Liver (tissue), 3 donors: ENCODE results near the gene ARFRP1.

ENCODE experiments used
- EGR1 ChIP-seq, 2 donors: IDR thresholded peaks; 2 replicates each; pipeline ENCODE4 v1.6.1; 2016 to 2018; ENCODE audit warnings: antibody characterized with exemption in 2 of 2, low read depth in 2 of 2
- FOXA2 ChIP-seq: IDR thresholded peaks from 2 replicates; pipeline ENCODE4 v1.6.1; 2016; ENCODE audit warnings: antibody characterized with exemption
- GABPA ChIP-seq, 2 donors: IDR thresholded peaks in 1 of 2; conservative IDR thresholded peaks in 1 of 2; 2 replicates each; pipeline ENCODE4 v1.6.1; 2016; ENCODE audit warnings: antibody characterized with exemption in 2 of 2, mild to moderate bottlenecking in 1 of 2, moderate library complexity in 1 of 2
- RXRA ChIP-seq, 2 donors: IDR thresholded peaks; 2 replicates each; pipeline ENCODE4 v1.6.1; 2017 to 2018; ENCODE audit warnings: antibody characterized with exemption in 2 of 2, mild to moderate bottlenecking in 1 of 2
- SP1 ChIP-seq: IDR thresholded peaks from 2 replicates; pipeline ENCODE4 v1.6.1; 2018; ENCODE audit warnings: antibody characterized with exemption, mild to moderate bottlenecking
- YY1 ChIP-seq: IDR thresholded peaks from 2 replicates; pipeline ENCODE4 v1.6.1; 2016; ENCODE audit warnings: antibody characterized with exemption, mild to moderate bottlenecking
- TF ChIP-seq, protein P1 (sequence below): fragments of 150-350 bp; IDR thresholded peaks from 2 replicates; pipeline ENCODE4 v1.5.1; 2017; ENCODE audit warnings: improper control_type of control experiment, low read depth, low read length; ENCODE audit not compliant: missing input control
- TF ChIP-seq, protein P2 (sequence below): IDR thresholded peaks from 2 replicates; pipeline ENCODE4 v1.6.1; 2016; ENCODE audit warnings: antibody characterized with exemption
- donor health status: healthy.
- donor health status: healthy.

DNA sequence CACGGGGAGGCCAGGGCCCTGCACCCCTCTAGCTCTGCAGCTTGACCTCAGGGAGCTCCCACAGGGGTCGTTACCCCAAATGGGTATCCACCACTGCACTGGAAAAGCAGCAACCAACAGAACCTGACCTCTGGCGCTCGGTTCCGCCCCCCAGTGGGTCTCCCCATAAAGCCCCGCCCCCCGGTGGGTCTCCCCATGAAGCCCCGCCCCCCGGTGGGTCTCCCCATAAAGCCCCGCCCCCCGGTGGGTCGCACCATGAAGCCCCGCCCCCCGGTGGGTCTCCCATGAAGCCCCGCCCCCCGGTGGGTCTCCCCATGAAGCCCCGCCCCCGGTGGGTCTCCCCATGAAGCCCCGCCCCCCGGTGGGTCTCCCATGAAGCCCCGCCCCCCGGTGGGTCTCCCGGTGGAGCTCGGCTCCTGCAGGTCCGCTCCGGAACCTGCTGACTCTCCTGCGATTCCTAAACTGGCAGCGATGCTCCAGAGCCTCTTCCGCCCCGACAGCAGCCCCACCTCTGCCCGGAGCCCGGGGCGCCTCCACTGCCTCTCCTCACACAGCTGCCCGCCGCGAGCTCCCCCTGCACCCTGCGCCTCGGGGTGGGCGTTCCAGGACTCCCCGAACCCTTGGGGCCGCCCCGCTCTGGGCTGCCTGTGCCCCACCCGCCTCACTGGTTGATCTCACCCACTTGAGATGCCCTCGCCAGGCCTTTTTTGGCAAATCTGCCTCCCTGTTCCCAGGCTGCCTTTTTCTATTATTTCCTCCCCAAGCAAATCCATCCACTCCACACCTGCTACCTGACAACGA lies 43.9 kb upstream of the ARFRP1 start:
- TF ChIP-seq, protein P1, sequence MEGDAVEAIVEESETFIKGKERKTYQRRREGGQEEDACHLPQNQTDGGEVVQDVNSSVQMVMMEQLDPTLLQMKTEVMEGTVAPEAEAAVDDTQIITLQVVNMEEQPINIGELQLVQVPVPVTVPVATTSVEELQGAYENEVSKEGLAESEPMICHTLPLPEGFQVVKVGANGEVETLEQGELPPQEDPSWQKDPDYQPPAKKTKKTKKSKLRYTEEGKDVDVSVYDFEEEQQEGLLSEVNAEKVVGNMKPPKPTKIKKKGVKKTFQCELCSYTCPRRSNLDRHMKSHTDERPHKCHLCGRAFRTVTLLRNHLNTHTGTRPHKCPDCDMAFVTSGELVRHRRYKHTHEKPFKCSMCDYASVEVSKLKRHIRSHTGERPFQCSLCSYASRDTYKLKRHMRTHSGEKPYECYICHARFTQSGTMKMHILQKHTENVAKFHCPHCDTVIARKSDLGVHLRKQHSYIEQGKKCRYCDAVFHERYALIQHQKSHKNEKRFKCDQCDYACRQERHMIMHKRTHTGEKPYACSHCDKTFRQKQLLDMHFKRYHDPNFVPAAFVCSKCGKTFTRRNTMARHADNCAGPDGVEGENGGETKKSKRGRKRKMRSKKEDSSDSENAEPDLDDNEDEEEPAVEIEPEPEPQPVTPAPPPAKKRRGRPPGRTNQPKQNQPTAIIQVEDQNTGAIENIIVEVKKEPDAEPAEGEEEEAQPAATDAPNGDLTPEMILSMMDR, result no peak
- TF ChIP-seq FOXA2, result no peak
- no peak for TF ChIP-seq SP1
- no peak for TF ChIP-seq YY1
- TF ChIP-seq EGR1 (IDR thresholded peaks at IDR 0.05; ENCODE audit: low read depth in 2 of 2), result no peak
- TF ChIP-seq, protein P2, sequence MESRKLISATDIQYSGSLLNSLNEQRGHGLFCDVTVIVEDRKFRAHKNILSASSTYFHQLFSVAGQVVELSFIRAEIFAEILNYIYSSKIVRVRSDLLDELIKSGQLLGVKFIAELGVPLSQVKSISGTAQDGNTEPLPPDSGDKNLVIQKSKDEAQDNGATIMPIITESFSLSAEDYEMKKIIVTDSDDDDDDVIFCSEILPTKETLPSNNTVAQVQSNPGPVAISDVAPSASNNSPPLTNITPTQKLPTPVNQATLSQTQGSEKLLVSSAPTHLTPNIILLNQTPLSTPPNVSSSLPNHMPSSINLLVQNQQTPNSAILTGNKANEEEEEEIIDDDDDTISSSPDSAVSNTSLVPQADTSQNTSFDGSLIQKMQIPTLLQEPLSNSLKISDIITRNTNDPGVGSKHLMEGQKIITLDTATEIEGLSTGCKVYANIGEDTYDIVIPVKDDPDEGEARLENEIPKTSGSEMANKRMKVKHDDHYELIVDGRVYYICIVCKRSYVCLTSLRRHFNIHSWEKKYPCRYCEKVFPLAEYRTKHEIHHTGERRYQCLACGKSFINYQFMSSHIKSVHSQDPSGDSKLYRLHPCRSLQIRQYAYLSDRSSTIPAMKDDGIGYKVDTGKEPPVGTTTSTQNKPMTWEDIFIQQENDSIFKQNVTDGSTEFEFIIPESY, result no peak
- no peak for TF ChIP-seq RXRA (IDR thresholded peaks at IDR 0.05)
- TF ChIP-seq GABPA (IDR thresholded peaks at IDR 0.05 in 1 of 2, conservative IDR thresholded peaks at IDR 0.05 in 1 of 2), result no peak
